ENCODE results near the gene GRK5.

- TF ChIP-seq CTCF (IDR thresholded peaks at IDR 0.05; ENCODE audit: low read depth, low read length) (no peak), EZH2phosphoT487 (IDR thresholded peaks at IDR 0.05; ENCODE audit: low read depth) (no peak)
These were observed 292.3 kb downstream of the GRK5 start for GRCh38 chr10:119499677-119500002.

All from OCI-LY3 (cell line).